OCI-LY7 (cell line): Measurements from ENCODE around the gene IGF2BP2. TPM values are rescaled to one million over a fixed set of nuclear protein-coding genes. Genes with fewer than 3 reads are reported as not detected.

Experiments
- BruUV-seq: library from RNA; stranded (reverse); fragments of 400-500 nt; replicated peaks from 2 replicates; lab custom pipeline; 2021; lab: Mats Ljungman, UMichigan
- CTCF ChIA-PET: fragments of 300-600 bp; sonication (Branson Sonifier 250); formaldehyde crosslinking; loops from one replicate; lab custom pipeline; 2022; ENCODE audit warnings: antibody characterized with exemption; ENCODE audit not compliant: unreplicated experiment; lab: Charles Lee
- POLR2A ChIA-PET: fragments of 300-600 bp; sonication (Branson Sonifier 250); formaldehyde crosslinking; loops from one replicate; lab custom pipeline; 2022; ENCODE audit warnings: antibody characterized with exemption; lab: Charles Lee
- DNase-seq: peaks from one replicate; pipeline ENCODE4 v3.0.0-alpha.2; 2015; ENCODE audit warnings: low spot score
- H2AFZ ChIP-seq: fragments of 200-600 bp; sonication (generic), shearing (Covaris generic); 2 replicates; pipeline ENCODE4 v1.6.1; 2014; ENCODE audit warnings: mild to moderate bottlenecking, antibody characterized with exemption, low read length, moderate library complexity
- H3K27ac ChIP-seq: fragments of 200-600 bp; sonication (generic); 2 replicates; pipeline ENCODE4 v1.5.1; 2014; ENCODE audit warnings: mixed run types, low read depth, mild to moderate bottlenecking, moderate library complexity, low read length, inconsistent platforms; ENCODE audit not compliant: poor library complexity, severe bottlenecking
- H3K36me3 ChIP-seq: fragments of 200-600 bp; sonication (generic); 2 replicates; pipeline ENCODE4 v1.6.1; 2014; ENCODE audit warnings: mild to moderate bottlenecking, antibody characterized with exemption, low read length, moderate library complexity, mixed read lengths; ENCODE audit not compliant: insufficient read depth
- H3K4me1 ChIP-seq: fragments of 200-600 bp; sonication (generic); 2 replicates; pipeline ENCODE4 v1.5.1; 2014; ENCODE audit warnings: mild to moderate bottlenecking, low read length; ENCODE audit not compliant: insufficient read depth, poor library complexity, severe bottlenecking
- H3K4me2 ChIP-seq: fragments of 200-600 bp; sonication (generic); 2 replicates; pipeline ENCODE4 v1.6.1; 2014; ENCODE audit warnings: mild to moderate bottlenecking, low read length
- H3K4me3 ChIP-seq: fragments of 200-600 bp; sonication (generic); 2 replicates; pipeline ENCODE4 v1.5.1; 2014; ENCODE audit warnings: mild to moderate bottlenecking, low read depth, low read length; ENCODE audit not compliant: poor library complexity, severe bottlenecking
- H3K79me2 ChIP-seq: fragments of 200-600 bp; sonication (generic); 2 replicates; pipeline ENCODE4 v1.6.1; 2016; ENCODE audit warnings: low read depth, mild to moderate bottlenecking, low read length, moderate library complexity, mixed read lengths; ENCODE audit not compliant: insufficient read depth
- H3K9me2 ChIP-seq: fragments of 200-600 bp; sonication (generic); 2 replicates; pipeline ENCODE4 v1.6.1; 2016; ENCODE audit warnings: mild to moderate bottlenecking, low read length, mixed read lengths; ENCODE audit not compliant: insufficient read depth
- H3K9me3 ChIP-seq: fragments of 200-600 bp; sonication (generic); 2 replicates; pipeline ENCODE4 v1.6.1; 2014; ENCODE audit warnings: mild to moderate bottlenecking, mixed run types, low read length, mixed read lengths
- H4K20me1 ChIP-seq: fragments of 200-600 bp; sonication (generic); 2 replicates; pipeline ENCODE4 v1.6.1; 2014; ENCODE audit warnings: mild to moderate bottlenecking, antibody characterized with exemption, low read length, moderate library complexity, mixed read lengths; ENCODE audit not compliant: insufficient read depth
- EZH2phosphoT487 ChIP-seq: fragments of 200-600 bp; sonication (generic); IDR thresholded peaks from 2 replicates; pipeline ENCODE4 v1.6.1; 2018; ENCODE audit warnings: low read depth, borderline replicate concordance, mild to moderate bottlenecking, mixed run types, antibody characterized with exemption, low read length, moderate library complexity, mixed read lengths
- intact Hi-C: fragments of 100-400 bp; cut with micrococcal nuclease; formaldehyde crosslinking; loops from one replicate; pipeline ENCODE4 v1.10.0; 2022; ENCODE audit not compliant: unreplicated experiment
- total RNA-seq, 2 experiments: library from RNA; depleted of rRNA in 1 of 2; stranded (reverse); fragments of >200 nt in 1 of 2; shearing (Covaris generic) in 1 of 2; gene quantifications; 2 replicates each; pipeline ENCODE4 v1.2.3, GENCODE V29; 2014 to 2022
- TF ChIP-seq, protein P1 (sequence below): fragments of 200-600 bp; sonication (generic); conservative IDR thresholded peaks from 2 replicates; pipeline ENCODE4 v1.5.1; 2014; ENCODE audit warnings: mild to moderate bottlenecking, antibody characterized with exemption, low read length, moderate library complexity, mixed read lengths

The IGF2BP2 gene
- total RNA-seq, 2 experiments from 2014 or later, result not detected

- H3K9me2 ChIP-seq, result no peaks in the 10 kb centered on the region
- POLR2A ChIA-PET, result interaction anchor here (0.6 kb wide), 3 partner anchors 69 to 764 kb away, joined by 3 read pairs; no protein-coding TSS in a partner anchor
- H3K4me1 ChIP-seq, result no peaks in the 10 kb centered on the region
- H3K9me3 ChIP-seq, result no peaks in the 10 kb centered on the region
- BruUV-seq, result no TSS peak
- TF ChIP-seq EZH2phosphoT487, result no peak
- TF ChIP-seq, protein P1, sequence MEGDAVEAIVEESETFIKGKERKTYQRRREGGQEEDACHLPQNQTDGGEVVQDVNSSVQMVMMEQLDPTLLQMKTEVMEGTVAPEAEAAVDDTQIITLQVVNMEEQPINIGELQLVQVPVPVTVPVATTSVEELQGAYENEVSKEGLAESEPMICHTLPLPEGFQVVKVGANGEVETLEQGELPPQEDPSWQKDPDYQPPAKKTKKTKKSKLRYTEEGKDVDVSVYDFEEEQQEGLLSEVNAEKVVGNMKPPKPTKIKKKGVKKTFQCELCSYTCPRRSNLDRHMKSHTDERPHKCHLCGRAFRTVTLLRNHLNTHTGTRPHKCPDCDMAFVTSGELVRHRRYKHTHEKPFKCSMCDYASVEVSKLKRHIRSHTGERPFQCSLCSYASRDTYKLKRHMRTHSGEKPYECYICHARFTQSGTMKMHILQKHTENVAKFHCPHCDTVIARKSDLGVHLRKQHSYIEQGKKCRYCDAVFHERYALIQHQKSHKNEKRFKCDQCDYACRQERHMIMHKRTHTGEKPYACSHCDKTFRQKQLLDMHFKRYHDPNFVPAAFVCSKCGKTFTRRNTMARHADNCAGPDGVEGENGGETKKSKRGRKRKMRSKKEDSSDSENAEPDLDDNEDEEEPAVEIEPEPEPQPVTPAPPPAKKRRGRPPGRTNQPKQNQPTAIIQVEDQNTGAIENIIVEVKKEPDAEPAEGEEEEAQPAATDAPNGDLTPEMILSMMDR, result no peak
- H3K4me2 ChIP-seq, result no peak overlapping the region
- no peak for DNase-seq
- H3K36me3 ChIP-seq, result peaks cover 45% of the 10 kb centered on the region
- intact Hi-C loops, result no loop called here
- no peak overlapping the region for H2AFZ ChIP-seq
- no peak overlapping the region for H3K27ac ChIP-seq
- no peak overlapping the region for H3K4me3 ChIP-seq
- no peaks in the 10 kb centered on the region for H3K79me2 ChIP-seq
- H4K20me1 ChIP-seq, result no peaks in the 10 kb centered on the region
- CTCF ChIA-PET, result no interaction called here
These were observed 193.2 kb downstream of the IGF2BP2 start for GRCh38 chr3:185631508-185632206.

DNA sequence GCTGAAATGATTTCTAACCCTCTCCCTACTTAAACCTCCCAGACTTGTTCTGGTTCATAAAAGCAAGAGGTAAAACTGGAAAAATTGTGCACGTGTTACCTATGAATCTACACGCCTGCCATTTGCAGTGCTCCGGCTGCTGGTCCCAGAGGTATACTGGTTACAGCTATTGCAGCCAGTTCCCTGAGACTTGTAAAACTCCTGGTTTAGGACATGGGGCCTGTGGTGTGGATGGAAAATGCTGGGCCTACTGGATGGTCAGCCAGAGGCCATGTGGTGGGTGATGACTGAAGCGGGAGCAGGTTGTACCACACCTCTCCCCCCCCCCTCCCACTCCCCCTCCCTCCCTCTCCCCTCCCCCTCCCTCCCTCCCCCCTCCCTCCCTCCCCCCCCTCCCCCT is 193.7 kb downstream of the IGF2BP2 start:
- H4K20me1 ChIP-seq, result no peaks in the 10 kb centered on the region
- H3K4me1 ChIP-seq, result no peaks in the 10 kb centered on the region
- H3K9me3 ChIP-seq, result no peaks in the 10 kb centered on the region
- CTCF ChIA-PET, result no interaction called here
- BruUV-seq, result no TSS peak
- TF ChIP-seq, protein P1, result no peak
- no peak for TF ChIP-seq EZH2phosphoT487
- H3K4me3 ChIP-seq, result no peak overlapping the region
- no peaks in the 10 kb centered on the region for H3K79me2 ChIP-seq
- POLR2A ChIA-PET, result interaction anchor here (1.1 kb wide), 1 partner anchor 11 kb away, joined by 3 read pairs; no protein-coding TSS in a partner anchor
- H3K4me2 ChIP-seq, result no peak overlapping the region
- intact Hi-C loops, result no loop called here
- H3K9me2 ChIP-seq, result no peaks in the 10 kb centered on the region
- peaks cover 48% of the 10 kb centered on the region for H3K36me3 ChIP-seq
- no peak overlapping the region for H2AFZ ChIP-seq
- no peak for DNase-seq
- H3K27ac ChIP-seq, result no peak overlapping the region

GRCh38 chr3:185630182-185630622 is 194.6 kb downstream of the IGF2BP2 start:
- no peaks in the 10 kb centered on the region for H3K79me2 ChIP-seq
- BruUV-seq, result no TSS peak
- TF ChIP-seq, protein P1, result no peak
- no peak for TF ChIP-seq EZH2phosphoT487

More at GRCh38 chr3:185630182-185630622, 194.6 kb downstream of the IGF2BP2 start:
- Histone ChIP-seq H3K4me1 (no peaks in the 10 kb centered on the region), H3K4me3 (no peak overlapping the region), H3K36me3 (peaks cover 57% of the 10 kb centered on the region), H2AFZ (no peak overlapping the region), H3K9me3 (no peaks in the 10 kb centered on the region), H3K27ac (no peak overlapping the region), H3K4me2 (no peak overlapping the region), H3K9me2 (no peaks in the 10 kb centered on the region), H4K20me1 (no peaks in the 10 kb centered on the region)
- ChIA-PET POLR2A (interaction anchor here (0.8 to 1.1 kb wide), 2 partner anchors 12 to 331 kb away, joined by 3 to 4 read pairs; no protein-coding TSS in a partner anchor), CTCF (interaction anchor here (1.5 kb wide), 1 partner anchor 30 kb away, joined by 3 read pairs; no protein-coding TSS in a partner anchor)
- intact Hi-C loops, result no loop called here
- DNase-seq, result no peak
